Raji (cell line): ENCODE results near the gene CPSF3.

ENCODE experiments used
- POLR2A ChIP-seq: IDR thresholded peaks from 2 replicates; pipeline ENCODE4 v1.6.1; 2011; ENCODE audit warnings: low read depth, low read length, control low read depth; ENCODE audit not compliant: insufficient read depth

CPSF3 gene

DNA sequence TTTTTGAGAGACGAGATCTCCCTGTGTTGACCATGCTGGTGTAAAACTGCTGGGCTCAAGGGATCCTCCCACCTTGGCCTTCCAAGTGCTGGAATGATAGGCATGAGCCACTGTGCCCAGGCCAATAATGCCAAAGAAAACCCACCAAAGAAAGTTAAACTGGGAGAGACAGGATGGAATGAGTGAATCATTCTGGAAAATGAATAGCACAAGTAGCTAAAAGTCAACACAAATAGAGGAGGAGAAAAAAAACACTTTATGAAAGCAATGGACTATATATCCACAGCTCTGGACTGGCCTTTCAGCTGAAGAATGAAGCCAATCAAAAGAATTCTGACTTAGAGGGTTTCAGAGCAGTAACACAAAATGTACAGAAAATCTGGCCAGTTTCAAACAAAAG lies 74.8 kb downstream of the CPSF3 start:
- TF ChIP-seq POLR2A = no peak

GRCh38 chr2:9508931-9509330 lies 85.5 kb downstream of the CPSF3 start:
- TF ChIP-seq POLR2A = no peak

- TF ChIP-seq POLR2A = no peak
Measured at GRCh38 chr2:9517118-9517782, 93.8 kb downstream of the CPSF3 start.

DNA sequence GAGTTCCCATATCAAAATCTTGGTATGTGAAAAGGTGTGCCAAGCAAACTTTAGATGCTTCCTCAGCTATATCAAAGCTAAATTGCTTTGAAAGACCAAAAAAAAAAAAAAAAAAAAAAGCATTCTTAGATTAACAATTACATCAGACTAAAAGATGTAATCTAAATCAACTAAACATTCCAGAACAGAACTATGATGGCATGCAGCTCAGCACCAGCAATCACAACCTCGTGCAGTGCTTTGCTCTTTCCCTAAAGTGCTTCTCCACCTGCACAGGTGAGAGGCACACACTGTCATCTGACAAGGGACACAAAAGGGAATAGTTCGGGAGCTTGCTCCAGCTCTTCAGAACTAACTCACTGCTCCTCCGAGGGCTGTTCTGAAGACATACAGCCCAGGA lies 94.7 kb downstream of the CPSF3 start:
- TF ChIP-seq POLR2A = no peak

DNA sequence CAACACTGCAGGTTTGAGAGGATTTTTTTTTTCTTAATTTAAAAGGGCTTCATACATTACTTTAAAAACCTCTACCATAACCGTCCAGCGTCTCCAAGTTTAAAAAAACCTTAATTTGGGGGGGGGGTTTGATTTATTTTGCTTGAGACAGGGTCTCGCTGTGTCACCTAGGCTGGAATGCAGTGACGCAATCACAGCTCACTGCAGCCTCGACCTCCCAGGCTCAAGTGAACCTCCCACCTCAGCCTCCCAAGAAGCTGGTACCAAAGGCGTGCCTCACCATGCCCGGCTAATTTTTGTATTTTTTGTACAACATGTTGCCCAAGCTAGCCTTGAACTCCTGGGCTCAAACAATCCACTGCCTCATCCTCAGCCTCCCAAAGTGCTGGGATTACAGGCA lies 95.3 kb downstream of the CPSF3 start:
- TF ChIP-seq POLR2A = no peak

- TF ChIP-seq POLR2A = no peak
Measured at GRCh38 chr2:9519250-9519649, 95.8 kb downstream of the CPSF3 start.
